Measurements from ENCODE around the gene SLC22A16. TPM values are rescaled to one million over a fixed set of nuclear protein-coding genes. Genes with fewer than 3 reads are reported as not detected.

Gene SLC22A16
- total RNA-seq, 1 experiment from 2014 or later = not detected

GRCh38 chr6:110398778-110399177 lies 77.6 kb downstream of the SLC22A16 start:
- H3K27ac ChIP-seq (ENCODE audit: low read depth, low read length) = peak overlapping the region; percentile 1; the same call in 1 of the 2 replicates
- intact Hi-C loops (cut with micrococcal nuclease) = no loop called here
- no peak for DNase-seq (ENCODE audit: low read depth, low spot score)

GRCh38 chr6:110395221-110395620 lies 81.2 kb downstream of the SLC22A16 start:
- RAD21 ChIA-PET (ENCODE audit: low non-redundant PET in 1 of 2, low total read pairs in 2 of 2, uncharacterized antibody in 2 of 2, unreplicated experiment in 2 of 2) = no interaction called here
- no peaks in the 10 kb centered on the region for H3K36me3 ChIP-seq (ENCODE audit: control insufficient read depth in 1 of 2, insufficient read depth in 2 of 2, low read length in 2 of 2)
- CTCF ChIA-PET = no interaction called here
- no TSS peak for BruUV-seq (replicated peaks)
- no peak for TF ChIP-seq EGR1 (IDR thresholded peaks at IDR 0.05; ENCODE audit: low read depth)
- no peak for TF ChIP-seq CBX3 (IDR thresholded peaks at IDR 0.05; ENCODE audit: low read depth)
- no peak for TF ChIP-seq ELF1 (IDR thresholded peaks at IDR 0.05; ENCODE audit: borderline replicate concordance, low read depth)
- no peak for TF ChIP-seq ZFX (IDR thresholded peaks at IDR 0.05)
- no peaks in the 10 kb centered on the region for H3K79me2 ChIP-seq (ENCODE audit: insufficient read depth, low read length)
- no peak overlapping the region for H3K4me3 ChIP-seq (replicated peaks in 1 of 2; ENCODE audit: low read depth in 1 of 2, low read length in 2 of 2)
- no peak overlapping the region for H2AFZ ChIP-seq (ENCODE audit: low read depth, low read length, poor library complexity, severe bottlenecking)
- H3K4me1 ChIP-seq (ENCODE audit: control insufficient read depth in 1 of 2, insufficient read depth in 2 of 2, low read length in 2 of 2) = peaks cover 7 to 12% of the 10 kb centered on the region in 2 experiments
- POLR2A ChIA-PET = no interaction called here
- intact Hi-C loops (cut with micrococcal nuclease) = no loop called here
- H3K27me3 ChIP-seq (ENCODE audit: insufficient read depth, low read length) = no peaks in the 10 kb centered on the region
- H3K9me3 ChIP-seq (ENCODE audit: control insufficient read depth in 1 of 2, insufficient read depth in 1 of 2, low read depth in 1 of 2, low read length in 2 of 2) = no peaks in the 10 kb centered on the region
- no peak overlapping the region for H3K9ac ChIP-seq (ENCODE audit: low read length)
- ATAC-seq (no peak), DNase-seq (ENCODE audit: low read depth, low spot score) (no peak)
- no peaks in the 10 kb centered on the region for H4K20me1 ChIP-seq (ENCODE audit: insufficient read depth)
- no peaks in the 10 kb centered on the region for H3K9me2 ChIP-seq (ENCODE audit: insufficient read depth)
- no peak overlapping the region for H3K27ac ChIP-seq (ENCODE audit: low read depth, low read length)
- no peak overlapping the region for H3K4me2 ChIP-seq (ENCODE audit: low read length)

More at GRCh38 chr6:110398778-110399177, 77.6 kb downstream of the SLC22A16 start:
- Histone ChIP-seq H4K20me1 (ENCODE audit: insufficient read depth) (no peaks in the 10 kb centered on the region), H3K27me3 (ENCODE audit: insufficient read depth, low read length) (no peaks in the 10 kb centered on the region), H3K36me3 (ENCODE audit: control insufficient read depth in 1 of 2, insufficient read depth in 2 of 2, low read length in 2 of 2) (no peaks in the 10 kb centered on the region), H2AFZ (ENCODE audit: low read depth, low read length, poor library complexity, severe bottlenecking) (peak overlapping the region; percentile 76), H3K79me2 (ENCODE audit: insufficient read depth, low read length) (no peaks in the 10 kb centered on the region), H3K4me3 (replicated peaks in 1 of 2; ENCODE audit: low read depth in 1 of 2, low read length in 2 of 2) (no peak overlapping the region), H3K4me2 (ENCODE audit: low read length) (peak overlapping the region; percentile 63), H3K9me3 (ENCODE audit: control insufficient read depth in 1 of 2, insufficient read depth in 1 of 2, low read depth in 1 of 2, low read length in 2 of 2) (no peaks in the 10 kb centered on the region), H3K9me2 (ENCODE audit: insufficient read depth) (no peaks in the 10 kb centered on the region), H3K4me1 (ENCODE audit: control insufficient read depth in 1 of 2, insufficient read depth in 2 of 2, low read length in 2 of 2) (peaks cover 7 to 12% of the 10 kb centered on the region in 2 experiments), H3K9ac (ENCODE audit: low read length) (no peak overlapping the region)
- peak; percentile 75 for ATAC-seq
- no peak for TF ChIP-seq RAD21 (IDR thresholded peaks at IDR 0.05; ENCODE audit: low read depth)
- peak; percentile 41; the same call in 1 of the 2 replicates for TF ChIP-seq JUND (IDR thresholded peaks at IDR 0.05)
- TF ChIP-seq CBX3 (IDR thresholded peaks at IDR 0.05; ENCODE audit: low read depth) = peak; percentile 56; the same call in 1 of the 2 replicates
- TF ChIP-seq FOSL1 (IDR thresholded peaks at IDR 0.05; ENCODE audit: low read depth) = peak; percentile 66; the same call in 1 of the 2 replicates
- ChIA-PET POLR2A (no interaction called here), CTCF (no interaction called here), RAD21 (ENCODE audit: low non-redundant PET in 1 of 2, low total read pairs in 2 of 2, uncharacterized antibody in 2 of 2, unreplicated experiment in 2 of 2) (no interaction called here)
- BruUV-seq (replicated peaks) = no TSS peak

All from HCT116 (cell line).